ENCODE data around the gene YARS2.

GRCh38 chr12:32755051-32755653 lies 545 bp downstream of the YARS2 start:
- TF ChIP-seq, protein P1, sequence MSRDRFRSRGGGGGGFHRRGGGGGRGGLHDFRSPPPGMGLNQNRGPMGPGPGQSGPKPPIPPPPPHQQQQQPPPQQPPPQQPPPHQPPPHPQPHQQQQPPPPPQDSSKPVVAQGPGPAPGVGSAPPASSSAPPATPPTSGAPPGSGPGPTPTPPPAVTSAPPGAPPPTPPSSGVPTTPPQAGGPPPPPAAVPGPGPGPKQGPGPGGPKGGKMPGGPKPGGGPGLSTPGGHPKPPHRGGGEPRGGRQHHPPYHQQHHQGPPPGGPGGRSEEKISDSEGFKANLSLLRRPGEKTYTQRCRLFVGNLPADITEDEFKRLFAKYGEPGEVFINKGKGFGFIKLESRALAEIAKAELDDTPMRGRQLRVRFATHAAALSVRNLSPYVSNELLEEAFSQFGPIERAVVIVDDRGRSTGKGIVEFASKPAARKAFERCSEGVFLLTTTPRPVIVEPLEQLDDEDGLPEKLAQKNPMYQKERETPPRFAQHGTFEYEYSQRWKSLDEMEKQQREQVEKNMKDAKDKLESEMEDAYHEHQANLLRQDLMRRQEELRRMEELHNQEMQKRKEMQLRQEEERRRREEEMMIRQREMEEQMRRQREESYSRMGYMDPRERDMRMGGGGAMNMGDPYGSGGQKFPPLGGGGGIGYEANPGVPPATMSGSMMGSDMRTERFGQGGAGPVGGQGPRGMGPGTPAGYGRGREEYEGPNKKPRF (IDR thresholded peaks at IDR 0.05; ENCODE audit: low read depth, low read length) = no peak
- no peak for TF ChIP-seq ZNF282 (CRISPR knock-in tag; IDR thresholded peaks at IDR 0.05)
- no peak for TF ChIP-seq CBX2 (IDR thresholded peaks at IDR 0.05; ENCODE audit: insufficient read depth, low read length, poor library complexity, severe bottlenecking)
- no peak for TF ChIP-seq FOXA1 (IDR thresholded peaks at IDR 0.05; ENCODE audit: borderline replicate concordance)
- peak; percentile 63 to 74 for TF ChIP-seq RAD21 (CRISPR knock-in tag; conservative IDR thresholded peaks at IDR 0.05 in 1 of 2, IDR thresholded peaks at IDR 0.05 in 1 of 2)
- no peak for TF ChIP-seq ZNF134 (CRISPR knock-in tag; conservative IDR thresholded peaks at IDR 0.05)
- TF ChIP-seq FOXK1 (CRISPR knock-in tag; IDR thresholded peaks at IDR 0.05; ENCODE audit: borderline replicate concordance) = peak; percentile 73; the same call in 1 of the 2 replicates
- TF ChIP-seq, protein P2, sequence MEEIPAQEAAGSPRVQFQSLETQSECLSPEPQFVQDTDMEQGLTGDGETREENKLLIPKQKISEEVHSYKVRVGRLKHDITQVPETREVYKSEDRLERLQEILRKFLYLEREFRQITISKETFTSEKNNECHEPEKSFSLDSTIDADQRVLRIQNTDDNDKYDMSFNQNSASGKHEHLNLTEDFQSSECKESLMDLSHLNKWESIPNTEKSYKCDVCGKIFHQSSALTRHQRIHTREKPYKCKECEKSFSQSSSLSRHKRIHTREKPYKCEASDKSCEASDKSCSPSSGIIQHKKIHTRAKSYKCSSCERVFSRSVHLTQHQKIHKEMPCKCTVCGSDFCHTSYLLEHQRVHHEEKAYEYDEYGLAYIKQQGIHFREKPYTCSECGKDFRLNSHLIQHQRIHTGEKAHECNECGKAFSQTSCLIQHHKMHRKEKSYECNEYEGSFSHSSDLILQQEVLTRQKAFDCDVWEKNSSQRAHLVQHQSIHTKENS (CRISPR knock-in tag; IDR thresholded peaks at IDR 0.05) = no peak

Data from K562 (cell line).